Activated T-helper 1 cell treated with anti-CD3 and anti-CD28 coated beads, Interleukin-12 subunit alpha, Interleukin-12 subunit beta, Interleukin-2, Interleukin-4 antibody, amounts not matched to agents 30 ng/mL and 10 ng/mL and 1 ng/mL, durations not matched to agents 14 hours and 24 hours and 36 hours (primary cell): Measurements from ENCODE around the gene PDCD2L. TPM values are rescaled to one million over a fixed set of nuclear protein-coding genes. Genes with fewer than 3 reads are reported as not detected.
A peak's percentile ranks its signal among the peaks of the same experiment; 100 is the strongest.

Experiments used
- DNase-seq: peaks from one replicate; pipeline ENCODE4 v3.0.0; 2021; ENCODE audit warnings: low spot score
- H3K27ac Mint-ChIP-seq: one replicate; pipeline ENCODE4 v1.8.0; 2021; ENCODE audit warnings: mild to moderate bottlenecking, mixed read lengths
- H3K27me3 Mint-ChIP-seq: one replicate; pipeline ENCODE4 v1.8.0; 2022; ENCODE audit warnings: mild to moderate bottlenecking, moderate library complexity, mixed read lengths; ENCODE audit not compliant: insufficient read depth
- H3K36me3 Mint-ChIP-seq: one replicate; pipeline ENCODE4 v1.8.0; 2021; ENCODE audit warnings: low read depth, mixed read lengths
- H3K4me1 Mint-ChIP-seq: one replicate; pipeline ENCODE4 v1.8.0; 2021; ENCODE audit warnings: low read depth, mixed read lengths
- H3K4me3 Mint-ChIP-seq: one replicate; pipeline ENCODE4 v1.8.0; 2021; ENCODE audit warnings: mild to moderate bottlenecking, moderate library complexity, mixed read lengths
- H3K9me3 Mint-ChIP-seq: one replicate; pipeline ENCODE4 v1.8.0; 2021; ENCODE audit warnings: mixed read lengths
- intact Hi-C: fragments of 100-400 bp; cut with micrococcal nuclease; formaldehyde crosslinking; loops from one replicate; pipeline ENCODE4 v1.15.1; 2024
- total RNA-seq: library from RNA; stranded (reverse); gene quantifications from 2 replicates; pipeline ENCODE4 v1.2.3, GENCODE V29; 2022

The PDCD2L gene
- total RNA-seq, 1 donor from 2014 or later: 52.3 TPM

GRCh38 chr19:34405892-34406660 is 1.9 kb downstream of the PDCD2L start:
- no peak for DNase-seq
- Mint-ChIP-seq H3K9me3 (no peaks in the 10 kb centered on the region), H3K27ac (no peak overlapping the region), H3K4me3 (peak overlapping the region; percentile 19), H3K4me1 (peaks cover 13% of the 10 kb centered on the region), H3K27me3 (no peaks in the 10 kb centered on the region), H3K36me3 (peaks cover 18% of the 10 kb centered on the region)
- intact Hi-C loops: no loop called here

- DNase-seq: no peak
- no peak overlapping the region for H3K4me3 Mint-ChIP-seq
- H3K27ac Mint-ChIP-seq: no peak overlapping the region
- no peaks in the 10 kb centered on the region for H3K9me3 Mint-ChIP-seq
- peaks cover 13% of the 10 kb centered on the region for H3K4me1 Mint-ChIP-seq
- no peaks in the 10 kb centered on the region for H3K27me3 Mint-ChIP-seq
- intact Hi-C loops: no loop called here
- H3K36me3 Mint-ChIP-seq: peaks cover 11% of the 10 kb centered on the region
Measured at GRCh38 chr19:34408411-34408810, 4.2 kb downstream of the PDCD2L start.

- H3K36me3 Mint-ChIP-seq: peaks cover 15% of the 10 kb centered on the region
- DNase-seq: no peak
- no peak overlapping the region for H3K4me3 Mint-ChIP-seq
- H3K27ac Mint-ChIP-seq: no peak overlapping the region
- H3K9me3 Mint-ChIP-seq: no peaks in the 10 kb centered on the region
- no peaks in the 10 kb centered on the region for H3K27me3 Mint-ChIP-seq
- H3K4me1 Mint-ChIP-seq: peaks cover 4% of the 10 kb centered on the region
- intact Hi-C loops: no loop called here
Measured at GRCh38 chr19:34409189-34410164, 5.3 kb downstream of the PDCD2L start.

- Mint-ChIP-seq H3K27ac (no peak overlapping the region), H3K36me3 (peaks cover 15% of the 10 kb centered on the region), H3K9me3 (no peaks in the 10 kb centered on the region), H3K4me3 (no peak overlapping the region), H3K27me3 (no peaks in the 10 kb centered on the region), H3K4me1 (no peaks in the 10 kb centered on the region)
- DNase-seq: no peak
- intact Hi-C loops: no loop called here
Measured at GRCh38 chr19:34411216-34411615, 7.0 kb downstream of the PDCD2L start.

- H3K4me3 Mint-ChIP-seq: no peak overlapping the region
- no peaks in the 10 kb centered on the region for H3K9me3 Mint-ChIP-seq
- H3K4me1 Mint-ChIP-seq: peaks cover 13% of the 10 kb centered on the region
- no peaks in the 10 kb centered on the region for H3K27me3 Mint-ChIP-seq
- no peak for DNase-seq
- no peak overlapping the region for H3K27ac Mint-ChIP-seq
- intact Hi-C loops: no loop called here
- peaks cover 16% of the 10 kb centered on the region for H3K36me3 Mint-ChIP-seq
Measured at GRCh38 chr19:34416021-34416545, 11.9 kb downstream of the PDCD2L start.

- intact Hi-C loops: no loop called here
- H3K4me3 Mint-ChIP-seq: no peak overlapping the region
- H3K4me1 Mint-ChIP-seq: peaks cover 13% of the 10 kb centered on the region
- peaks cover 15% of the 10 kb centered on the region for H3K36me3 Mint-ChIP-seq
- no peaks in the 10 kb centered on the region for H3K27me3 Mint-ChIP-seq
- no peak overlapping the region for H3K27ac Mint-ChIP-seq
- DNase-seq: no peak
- H3K9me3 Mint-ChIP-seq: no peaks in the 10 kb centered on the region
Measured at GRCh38 chr19:34418300-34418699, 14.1 kb downstream of the PDCD2L start.

- peaks cover 24% of the 10 kb centered on the region for H3K4me1 Mint-ChIP-seq
- H3K27me3 Mint-ChIP-seq: no peaks in the 10 kb centered on the region
- DNase-seq: no peak
- no peak overlapping the region for H3K27ac Mint-ChIP-seq
- H3K36me3 Mint-ChIP-seq: peaks cover 14% of the 10 kb centered on the region
- intact Hi-C loops: no loop called here
- H3K9me3 Mint-ChIP-seq: no peaks in the 10 kb centered on the region
- no peak overlapping the region for H3K4me3 Mint-ChIP-seq
Measured at GRCh38 chr19:34426096-34426661, 22.0 kb downstream of the PDCD2L start.

- Mint-ChIP-seq H3K4me1 (peaks cover 45% of the 10 kb centered on the region), H3K36me3 (peaks cover 27% of the 10 kb centered on the region), H3K4me3 (peak overlapping the region; percentile 98), H3K9me3 (no peaks in the 10 kb centered on the region), H3K27me3 (no peaks in the 10 kb centered on the region), H3K27ac (peak overlapping the region; percentile 95)
- DNase-seq: peak; percentile 31
- intact Hi-C loops: loop anchor here (2.0 kb wide), 1 partner anchor 64 kb away; the partner anchor contains the start of gene GPI
Measured at GRCh38 chr19:34428549-34429285, 24.5 kb downstream of the PDCD2L start.

GRCh38 chr19:34429553-34429952 is 25.4 kb downstream of the PDCD2L start:
- peak overlapping the region; percentile 40 for H3K27ac Mint-ChIP-seq
- H3K4me1 Mint-ChIP-seq: peaks cover 45% of the 10 kb centered on the region
- no peak for DNase-seq
- no peaks in the 10 kb centered on the region for H3K27me3 Mint-ChIP-seq
- intact Hi-C loops: loop anchor here (2.0 kb wide), 1 partner anchor 65 kb away; the partner anchor contains the start of gene GPI
- H3K36me3 Mint-ChIP-seq: peaks cover 30% of the 10 kb centered on the region
- no peaks in the 10 kb centered on the region for H3K9me3 Mint-ChIP-seq
- H3K4me3 Mint-ChIP-seq: peak overlapping the region; percentile 98

GRCh38 chr19:34430738-34431625 is 26.8 kb downstream of the PDCD2L start:
- no peaks in the 10 kb centered on the region for H3K27me3 Mint-ChIP-seq
- H3K9me3 Mint-ChIP-seq: no peaks in the 10 kb centered on the region
- H3K4me3 Mint-ChIP-seq: peak overlapping the region; percentile 98
- peak overlapping the region; percentile 74 for H3K27ac Mint-ChIP-seq
- H3K36me3 Mint-ChIP-seq: peaks cover 28% of the 10 kb centered on the region
- peak; percentile 29 for DNase-seq
- H3K4me1 Mint-ChIP-seq: peaks cover 45% of the 10 kb centered on the region
- intact Hi-C loops: loop anchor here (1.0 to 10.0 kb wide), 4 partner anchors 27 to 259 kb away; partner anchors contain the start of genes LSM14A and PDCD2L

- DNase-seq: no peak
- no peaks in the 10 kb centered on the region for H3K27me3 Mint-ChIP-seq
- H3K4me3 Mint-ChIP-seq: no peak overlapping the region
- H3K27ac Mint-ChIP-seq: no peak overlapping the region
- H3K36me3 Mint-ChIP-seq: peaks cover 32% of the 10 kb centered on the region
- H3K4me1 Mint-ChIP-seq: peaks cover 45% of the 10 kb centered on the region
- intact Hi-C loops: loop anchor here (2.0 to 10.0 kb wide), 3 partner anchors 73 to 260 kb away; partner anchors contain the start of gene LSM14A
- no peaks in the 10 kb centered on the region for H3K9me3 Mint-ChIP-seq
Measured at GRCh38 chr19:34431681-34432402, 27.6 kb downstream of the PDCD2L start.
